ENCODE data around the gene CLEC17A.

GRCh38 chr19:14612657-14613056, 29.8 kb downstream of the CLEC17A start:
- TF ChIP-seq CTCF (conservative IDR thresholded peaks at IDR 0.05; ENCODE audit: low read length) (no peak), EZH2phosphoT487 (IDR thresholded peaks at IDR 0.05; ENCODE audit: borderline replicate concordance, low read depth, low read length) (no peak)

Data from OCI-LY7 (cell line).